PFSK-1 (cell line): ENCODE results near the gene PPM1M.

Experiments used
- FOXP2 ChIP-seq: optimal IDR thresholded peaks from 2 replicates; pipeline ENCODE3; 2011; ENCODE audit warnings: borderline replicate concordance, control low read depth, inconsistent platforms; ENCODE audit not compliant: insufficient read depth; ENCODE audit errors: extremely low read length, extremely low read depth
- POLR2AphosphoS5 ChIP-seq: IDR thresholded peaks from 2 replicates; pipeline ENCODE4 v1.6.1; 2012; ENCODE audit warnings: low read depth, mild to moderate bottlenecking, control low read depth, low read length, moderate library complexity
- REST ChIP-seq, 2 experiments: IDR thresholded peaks; 2 replicates each; pipeline versions ENCODE4 v1.6.1 to v1.8.0; 2011 to 2012; ENCODE audit warnings: low read depth in 2 of 2, low read length in 2 of 2, control low read depth in 1 of 2, inconsistent platforms in 1 of 2, mild to moderate bottlenecking in 1 of 2, moderate library complexity in 1 of 2; ENCODE audit not compliant: insufficient read depth in 1 of 2
- SIN3A ChIP-seq: IDR thresholded peaks from 2 replicates; pipeline ENCODE4 v1.6.1; 2012; ENCODE audit warnings: mild to moderate bottlenecking, low read length, moderate library complexity, borderline replicate concordance; ENCODE audit not compliant: insufficient read depth
- TAF1 ChIP-seq: IDR thresholded peaks from 2 replicates; pipeline ENCODE4 v1.6.1; 2012; ENCODE audit warnings: low read length, control low read depth, borderline replicate concordance; ENCODE audit not compliant: insufficient read depth

The PPM1M gene

GRCh38 chr3:52256159-52256558 lies 10.6 kb downstream of the PPM1M start:
- no peak for TF ChIP-seq POLR2AphosphoS5
- no peak for TF ChIP-seq SIN3A
- no peak for TF ChIP-seq REST (IDR thresholded peaks at IDR 0.05; ENCODE audit: insufficient read depth in 1 of 2, low read depth in 2 of 2, low read length in 2 of 2)
- TF ChIP-seq FOXP2: no peak
- no peak for TF ChIP-seq TAF1

GRCh38 chr3:52256622-52257021 lies 11.1 kb downstream of the PPM1M start:
- TF ChIP-seq SIN3A (no peak), REST (IDR thresholded peaks at IDR 0.05; ENCODE audit: insufficient read depth in 1 of 2, low read depth in 2 of 2, low read length in 2 of 2) (no peak), TAF1 (no peak), POLR2AphosphoS5 (no peak), FOXP2 (no peak)

GRCh38 chr3:52257911-52258310 lies 12.4 kb downstream of the PPM1M start:
- TF ChIP-seq TAF1: no peak
- no peak for TF ChIP-seq POLR2AphosphoS5
- no peak for TF ChIP-seq SIN3A
- TF ChIP-seq FOXP2: no peak
- no peak for TF ChIP-seq REST (IDR thresholded peaks at IDR 0.05; ENCODE audit: insufficient read depth in 1 of 2, low read depth in 2 of 2, low read length in 2 of 2)

GRCh38 chr3:52259035-52259434 lies 13.5 kb downstream of the PPM1M start:
- TF ChIP-seq SIN3A (no peak), REST (IDR thresholded peaks at IDR 0.05; ENCODE audit: insufficient read depth in 1 of 2, low read depth in 2 of 2, low read length in 2 of 2) (no peak), POLR2AphosphoS5 (no peak), FOXP2 (no peak), TAF1 (no peak)

- TF ChIP-seq SIN3A: no peak
- no peak for TF ChIP-seq TAF1
- no peak for TF ChIP-seq REST (IDR thresholded peaks at IDR 0.05; ENCODE audit: insufficient read depth in 1 of 2, low read depth in 2 of 2, low read length in 2 of 2)
- TF ChIP-seq FOXP2: no peak
- no peak for TF ChIP-seq POLR2AphosphoS5
Measured at GRCh38 chr3:52259448-52259847, 13.9 kb downstream of the PPM1M start.
